Stomach (tissue), 4 donors: ENCODE measurements around the gene TLE3.

Source experiments
- CTCF ChIP-seq, 7 experiments: fragments of 450-650 bp in 4 of 7; fragments of 200-600 bp in 3 of 7; sonication (generic) in 3 of 7; IDR thresholded peaks; one replicate each; pipeline ENCODE4 v1.5.1; 2016 to 2019; ENCODE audit warnings: antibody characterized with exemption in 7 of 7, control low read depth in 2 of 7, mild to moderate bottlenecking in 1 of 7
- EP300 ChIP-seq: sonication (generic); formaldehyde crosslinking; IDR thresholded peaks from one replicate; pipeline ENCODE4 v1.6.1; 2017; ENCODE audit warnings: antibody characterized with exemption
- POLR2A ChIP-seq, 4 donors: fragments of 450-650 bp; IDR thresholded peaks; one replicate each; pipeline ENCODE4 v1.6.1; 2016; ENCODE audit warnings: antibody characterized with exemption in 4 of 4, control low read depth in 2 of 4, mild to moderate bottlenecking in 1 of 4, moderate library complexity in 1 of 4
- POLR2AphosphoS5 ChIP-seq, 3 donors: sonication (generic); formaldehyde crosslinking; IDR thresholded peaks; one replicate each; pipeline ENCODE4 v1.6.1; 2016; ENCODE audit warnings: antibody characterized with exemption in 3 of 3

GRCh38 chr15:70079888-70080287 lies 17.8 kb downstream of the TLE3 start:
- TF ChIP-seq POLR2A (IDR thresholded peaks at IDR 0.05) (no peak), CTCF (IDR thresholded peaks at IDR 0.05) (no peak), POLR2AphosphoS5 (IDR thresholded peaks at IDR 0.05) (no peak), EP300 (no peak)
